Stimulated activated naive CD8-positive, alpha-beta T cell treated with anti-CD3 and anti-CD28 coated beads, Interleukin-15, amount 100 ng/mL, for 72 hours (primary cell): ENCODE measurements around the gene COL9A2.
"Not testable (repeated sequence)": the region's sequence is repeated elsewhere in the genome, so short reads cannot be mapped to it uniquely, and the experiment has no call there.

Experiments used
- ATAC-seq: fragments of 150-1000 bp; cut with Tn5 transposase; 2 replicates; pipeline ENCODE4 v1.10.0; 2021; ENCODE audit warnings: mild to moderate bottlenecking, moderate library complexity
- DNase-seq, 2 donors: peaks; one replicate each; pipeline ENCODE4 v3.0.0; 2021 to 2022
- H3K27ac Mint-ChIP-seq, 2 donors: one replicate each; pipeline ENCODE4 v1.8.0; 2022; ENCODE audit warnings: mild to moderate bottlenecking in 2 of 2, mixed read lengths in 2 of 2, moderate library complexity in 2 of 2
- H3K27me3 Mint-ChIP-seq: one replicate; pipeline ENCODE4 v1.8.0; 2022; ENCODE audit warnings: mixed read lengths
- H3K4me1 Mint-ChIP-seq: one replicate; pipeline ENCODE4 v1.8.0; 2022; ENCODE audit warnings: mild to moderate bottlenecking, mixed read lengths
- H3K4me3 Mint-ChIP-seq, 2 donors: one replicate each; pipeline ENCODE4 v1.8.0; 2022; ENCODE audit warnings: mild to moderate bottlenecking in 2 of 2, mixed read lengths in 2 of 2, moderate library complexity in 1 of 2
- H3K9me3 Mint-ChIP-seq, 2 donors: one replicate each; pipeline ENCODE4 v1.8.0; 2022; ENCODE audit warnings: mixed read lengths in 2 of 2

The COL9A2 gene

GRCh38 chr1:40339420-40340323 lies 22.6 kb upstream of the COL9A2 start:
- H3K27me3 Mint-ChIP-seq, result no peaks in the 10 kb centered on the region
- no peaks in the 10 kb centered on the region for H3K9me3 Mint-ChIP-seq
- no peak for ATAC-seq
- peaks cover 62% of the 10 kb centered on the region for H3K4me1 Mint-ChIP-seq
- no peak for DNase-seq
- H3K27ac Mint-ChIP-seq, result peak overlapping the region in 1 of 2 donors; percentile 100
- peak overlapping the region; percentile 2 to 49 for H3K4me3 Mint-ChIP-seq

- Mint-ChIP-seq H3K4me3 (peak overlapping the region; percentile 61 to 76), H3K4me1 (peaks cover 54% of the 10 kb centered on the region), H3K27ac (peak overlapping the region in 1 of 2 donors; percentile 85), H3K9me3 (no peaks in the 10 kb centered on the region), H3K27me3 (no peaks in the 10 kb centered on the region)
- DNase-seq (peak; percentile 93 to 94), ATAC-seq (peak; percentile 81)
These were observed 21.8 kb upstream of the COL9A2 start for GRCh38 chr1:40338745-40339419.

GRCh38 chr1:40337443-40337842 lies 20.4 kb upstream of the COL9A2 start:
- Mint-ChIP-seq H3K4me3 (no peak overlapping the region), H3K27ac (no peak overlapping the region), H3K4me1 (peaks cover 41% of the 10 kb centered on the region), H3K9me3 (no peaks in the 10 kb centered on the region), H3K27me3 (no peaks in the 10 kb centered on the region)
- DNase-seq (no peak), ATAC-seq (no peak)

- Mint-ChIP-seq H3K4me3 (no peak overlapping the region), H3K27ac (no peak overlapping the region)
- ATAC-seq, result no peak
These were observed 15.6 kb upstream of the COL9A2 start for GRCh38 chr1:40332695-40333094.

GRCh38 chr1:40331403-40331802 lies 14.3 kb upstream of the COL9A2 start:
- H3K4me3 Mint-ChIP-seq, H3K9me3 Mint-ChIP-seq, DNase-seq, H3K27me3 Mint-ChIP-seq, H3K4me1 Mint-ChIP-seq, H3K27ac Mint-ChIP-seq, ATAC-seq: not testable (repeated sequence)

More at GRCh38 chr1:40332695-40333094, 15.6 kb upstream of the COL9A2 start:
- no peaks in the 10 kb centered on the region for H3K4me1 Mint-ChIP-seq
- no peak for DNase-seq
- H3K27me3 Mint-ChIP-seq, result no peaks in the 10 kb centered on the region
- peaks cover 0 to 5% of the 10 kb centered on the region in 2 donors for H3K9me3 Mint-ChIP-seq

GRCh38 chr1:40318970-40319621 lies 2.0 kb upstream of the COL9A2 start:
- Mint-ChIP-seq H3K27ac (no peak overlapping the region), H3K4me3 (no peak overlapping the region), H3K4me1 (peaks cover 34% of the 10 kb centered on the region), H3K27me3 (peaks cover 22% of the 10 kb centered on the region), H3K9me3 (no peaks in the 10 kb centered on the region)
- DNase-seq, result no peak
- ATAC-seq, result no peak

- H3K9me3 Mint-ChIP-seq, result no peaks in the 10 kb centered on the region
- no peak overlapping the region for H3K27ac Mint-ChIP-seq
- DNase-seq, result no peak
- ATAC-seq, result no peak
- peaks cover 40% of the 10 kb centered on the region for H3K4me1 Mint-ChIP-seq
- H3K27me3 Mint-ChIP-seq, result peaks cover 22% of the 10 kb centered on the region
- H3K4me3 Mint-ChIP-seq, result no peak overlapping the region
These were observed 1.4 kb upstream of the COL9A2 start for GRCh38 chr1:40318476-40318875.

GRCh38 chr1:40317394-40318074 lies 448 bp upstream of the COL9A2 start:
- ATAC-seq, result no peak
- Mint-ChIP-seq H3K4me1 (peaks cover 49% of the 10 kb centered on the region), H3K27ac (no peak overlapping the region)

GRCh38 chr1:40315795-40316594 lies 1.1 kb downstream of the COL9A2 start:
- Mint-ChIP-seq H3K27ac (peak overlapping the region; percentile 72 to 77), H3K9me3 (no peaks in the 10 kb centered on the region), H3K4me1 (peaks cover 53% of the 10 kb centered on the region), H3K4me3 (peak overlapping the region; percentile 93 to 94), H3K27me3 (peaks cover 22% of the 10 kb centered on the region)
- DNase-seq, result peak; percentile 52 to 56
- peak; percentile 51 for ATAC-seq

More at GRCh38 chr1:40317394-40318074, 448 bp upstream of the COL9A2 start:
- no peak for DNase-seq
- Mint-ChIP-seq H3K9me3 (no peaks in the 10 kb centered on the region), H3K4me3 (peak overlapping the region; percentile 60 to 77), H3K27me3 (peaks cover 22% of the 10 kb centered on the region)

GRCh38 chr1:40315239-40315794 lies 1.8 kb downstream of the COL9A2 start:
- H3K9me3 Mint-ChIP-seq, result no peaks in the 10 kb centered on the region
- ATAC-seq (peak; percentile 77), DNase-seq (peak; percentile 88 to 92)
- H3K4me3 Mint-ChIP-seq, result peak overlapping the region; percentile 93 to 94
- peak overlapping the region; percentile 72 to 77 for H3K27ac Mint-ChIP-seq
- H3K4me1 Mint-ChIP-seq, result peaks cover 53% of the 10 kb centered on the region
- H3K27me3 Mint-ChIP-seq, result peaks cover 22% of the 10 kb centered on the region

- Mint-ChIP-seq H3K4me3 (peak overlapping the region; percentile 93 to 94), H3K4me1 (peaks cover 53% of the 10 kb centered on the region), H3K9me3 (no peaks in the 10 kb centered on the region), H3K27me3 (peaks cover 22% of the 10 kb centered on the region), H3K27ac (no peak overlapping the region)
- DNase-seq, result no peak
- ATAC-seq, result no peak
These were observed 2.3 kb downstream of the COL9A2 start for GRCh38 chr1:40314721-40315238.

GRCh38 chr1:40313958-40314720 lies 2.9 kb downstream of the COL9A2 start:
- ATAC-seq (no peak), DNase-seq (no peak)
- H3K4me1 Mint-ChIP-seq, result peaks cover 53% of the 10 kb centered on the region
- H3K27me3 Mint-ChIP-seq, result peaks cover 22% of the 10 kb centered on the region
- peak overlapping the region; percentile 93 to 94 for H3K4me3 Mint-ChIP-seq
- no peaks in the 10 kb centered on the region for H3K9me3 Mint-ChIP-seq
- no peak overlapping the region for H3K27ac Mint-ChIP-seq

GRCh38 chr1:40313329-40313957 lies 3.6 kb downstream of the COL9A2 start:
- H3K4me3 Mint-ChIP-seq, result no peak overlapping the region
- peak overlapping the region in 1 of 2 donors; percentile 85 for H3K27ac Mint-ChIP-seq
- H3K4me1 Mint-ChIP-seq, result peaks cover 53% of the 10 kb centered on the region
- DNase-seq (no peak), ATAC-seq (no peak)
- H3K9me3 Mint-ChIP-seq, result no peaks in the 10 kb centered on the region
- H3K27me3 Mint-ChIP-seq, result peaks cover 22% of the 10 kb centered on the region
